Measurements from ENCODE around the gene KLHL10. TPM values are rescaled to one million over a fixed set of nuclear protein-coding genes. Genes with fewer than 3 reads are reported as not detected.

KLHL10 gene
- total RNA-seq, result not detected
- total RNA-seq (2013), result not detected
- total RNA-seq, result 0 to 0.25 (median 0) reads per million in 29 experiments

- H3K27ac ChIP-seq (ENCODE audit: low read length), result no peak within 1 kb of the TSS
- ChIA-PET POLR2A (interaction anchor here (0.5 to 0.7 kb wide), 2 partner anchors 936 to 1332 kb away, joined by 4 to 5 read pairs; no protein-coding TSS in a partner anchor), CTCF (interaction anchor here in 1 of 2 donors (0.7 kb wide), 1 partner anchor 280 kb away, joined by 7 read pairs; no protein-coding TSS in a partner anchor)
- no peaks in the 10 kb centered on the region for H3K27me3 ChIP-seq (replicated peaks in 1 of 2; ENCODE audit: control insufficient read depth in 2 of 2, extremely low read depth in 1 of 2, insufficient read depth in 2 of 2, low read length in 1 of 2)
- no peak within 1 kb of the TSS for H3K4me3 ChIP-seq (ENCODE audit: control insufficient read depth in 1 of 2, extremely low read depth in 1 of 2, low read length in 1 of 2)
- 93% methylated on average over 6 of the region's 15 CpGs for WGBS (ENCODE audit: insufficient coverage)
- H3K36me3 ChIP-seq (ENCODE audit: control insufficient read depth in 2 of 2, extremely low read depth in 1 of 2, insufficient read depth in 1 of 2, low read length in 1 of 2), result no peaks in the 10 kb centered on the region
- DNase-seq (no peak), ATAC-seq (replicated peaks in 1 of 4) (no peak)
- Mint-ChIP-seq H3K36me3 (no peaks in the 10 kb centered on the region), H3K4me1 (peaks cover 11 to 21% (median 21%) of the 10 kb centered on the region in 3 donors), H3K27me3 (peaks cover 0 to 3% of the 10 kb centered on the region in 2 donors), H3K9me3 (no peaks in the 10 kb centered on the region), H3K27ac (peak within 1 kb of the TSS in 1 of 2 donors; percentile 82), H3K4me3 (peak within 1 kb of the TSS; percentile 75 to 83 (median 81))
- H3K9me3 ChIP-seq, result no peaks in the 10 kb centered on the region
- H3K4me1 ChIP-seq (ENCODE audit: control insufficient read depth in 1 of 2, extremely low read depth in 1 of 2, insufficient read depth in 2 of 2, low read length in 2 of 2), result peaks cover 3 to 16% of the 10 kb centered on the region in 2 experiments
Measured at GRCh38 chr17:41837761-41838538, at the start of gene KLHL10. Gene KLHL10 (plus strand): TSS chr17:41837825. CDS start chr17:41837933, 108 bp downstream.

DNA sequence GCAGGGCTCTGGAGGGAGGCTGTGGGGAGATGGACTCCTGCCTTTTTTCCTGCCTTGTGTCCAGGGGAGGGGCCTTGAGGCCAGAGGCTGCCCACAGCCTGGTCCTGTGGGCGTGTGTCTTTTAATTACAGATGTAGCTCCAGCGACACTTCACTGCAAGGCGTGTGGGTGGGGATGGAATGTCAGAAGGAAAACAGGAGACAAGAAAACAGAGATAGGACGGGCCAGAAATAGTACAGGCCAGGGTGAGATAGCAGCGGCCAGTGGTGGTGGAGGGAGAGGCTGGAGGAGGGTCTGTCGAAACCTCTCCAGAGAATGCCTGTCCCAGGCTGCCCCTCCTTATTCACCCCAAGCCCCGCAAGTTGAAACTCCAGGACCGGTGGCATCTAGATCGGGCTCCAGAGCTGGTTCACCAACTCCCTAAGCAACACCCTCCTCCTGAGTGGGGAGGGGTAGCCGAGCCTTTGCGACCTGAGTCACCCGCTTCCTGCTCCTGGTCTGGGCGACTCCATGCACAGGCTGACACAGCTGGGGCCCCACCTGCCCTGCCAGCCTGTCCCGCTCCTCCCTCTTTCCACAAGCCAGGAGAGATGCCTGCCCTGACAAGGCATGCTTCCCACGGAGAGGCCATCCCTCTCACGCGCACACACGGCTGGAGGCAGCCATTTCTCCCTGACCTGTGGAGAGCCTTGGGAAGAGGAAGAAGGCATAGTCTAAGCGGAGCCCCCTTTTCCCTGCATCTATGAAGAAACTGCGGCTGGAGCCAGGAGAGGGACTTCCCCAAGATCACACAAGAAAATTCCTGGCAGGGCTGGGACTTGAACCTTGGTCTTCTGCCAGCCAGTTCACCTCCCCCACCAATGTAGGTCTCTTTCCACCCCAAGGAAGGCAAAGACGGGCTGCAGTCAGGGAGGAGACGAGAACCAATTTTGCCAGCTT, 44.5 kb upstream of the KLHL10 start:
- H3K9me3 ChIP-seq, result no peaks in the 10 kb centered on the region
- Mint-ChIP-seq H3K27me3 (peaks cover 0 to 3% of the 10 kb centered on the region in 2 donors), H3K36me3 (no peaks in the 10 kb centered on the region), H3K4me1 (peaks cover 7 to 13% (median 13%) of the 10 kb centered on the region in 3 donors), H3K9me3 (no peaks in the 10 kb centered on the region), H3K27ac (no peak overlapping the region), H3K4me3 (no peak overlapping the region)
- no peak overlapping the region for H3K27ac ChIP-seq (ENCODE audit: low read length)
- ChIA-PET CTCF (no interaction called here), POLR2A (no interaction called here)
- peaks cover 0 to 17% of the 10 kb centered on the region in 2 experiments for H3K27me3 ChIP-seq (replicated peaks in 1 of 2; ENCODE audit: control insufficient read depth in 2 of 2, extremely low read depth in 1 of 2, insufficient read depth in 2 of 2, low read length in 1 of 2)
- no peak for DNase-seq
- H3K36me3 ChIP-seq (ENCODE audit: control insufficient read depth in 2 of 2, extremely low read depth in 1 of 2, insufficient read depth in 1 of 2, low read length in 1 of 2), result no peaks in the 10 kb centered on the region
- H3K4me1 ChIP-seq (ENCODE audit: control insufficient read depth in 1 of 2, extremely low read depth in 1 of 2, insufficient read depth in 2 of 2, low read length in 2 of 2), result peaks cover 2 to 9% of the 10 kb centered on the region in 2 experiments
- 47% methylated on average over 6 of the region's 22 CpGs for WGBS (ENCODE audit: insufficient coverage)
- ATAC-seq (replicated peaks in 1 of 4), result no peak
- H3K4me3 ChIP-seq (ENCODE audit: control insufficient read depth in 1 of 2, extremely low read depth in 1 of 2, low read length in 1 of 2), result no peak overlapping the region

DNA sequence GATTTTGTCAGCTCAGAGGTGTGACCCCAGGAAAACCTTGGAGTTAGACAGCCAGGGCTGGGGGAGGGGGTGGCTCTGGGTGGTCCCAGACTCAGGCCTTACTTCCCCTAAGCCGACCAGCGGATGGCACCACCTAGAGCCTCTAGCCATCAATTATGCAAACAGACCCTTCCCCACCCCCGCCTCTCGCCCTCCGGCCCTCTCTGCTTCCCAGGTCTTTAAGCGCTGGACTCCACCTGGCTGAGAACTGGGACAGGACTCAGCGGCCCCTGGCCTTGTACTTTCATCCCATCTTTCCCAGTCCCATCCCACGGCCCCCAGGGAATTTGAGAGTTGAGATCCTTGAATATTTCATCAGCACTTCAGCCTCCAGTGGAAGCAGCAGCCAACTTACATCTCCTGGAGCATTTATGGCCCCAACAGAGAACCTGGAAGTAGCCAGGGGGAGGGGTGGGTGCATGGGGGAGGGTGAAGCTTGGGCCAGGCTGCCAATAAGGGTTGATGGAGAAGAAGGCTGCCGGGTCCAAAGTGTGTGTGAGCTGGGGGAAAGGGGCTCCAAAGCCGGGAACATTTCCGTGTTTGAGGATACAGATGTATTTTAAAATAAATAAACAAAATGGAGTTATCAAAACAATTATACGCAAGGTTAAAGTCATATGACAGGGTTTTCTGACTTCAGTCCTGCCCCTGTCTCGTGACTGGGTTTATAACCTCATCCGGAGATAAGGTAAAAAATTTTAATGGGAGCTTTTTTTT, 43.7 kb upstream of the KLHL10 start:
- CTCF ChIA-PET, result no interaction called here
- 100% methylated on average over 1 of the region's 14 CpGs for WGBS (ENCODE audit: insufficient coverage)
- Histone ChIP-seq H3K4me3 (ENCODE audit: control insufficient read depth in 1 of 2, extremely low read depth in 1 of 2, low read length in 1 of 2) (no peak overlapping the region), H3K4me1 (ENCODE audit: control insufficient read depth in 1 of 2, extremely low read depth in 1 of 2, insufficient read depth in 2 of 2, low read length in 2 of 2) (peaks cover under 1 to 2% of the 10 kb centered on the region in 2 experiments), H3K36me3 (ENCODE audit: control insufficient read depth in 2 of 2, extremely low read depth in 1 of 2, insufficient read depth in 1 of 2, low read length in 1 of 2) (no peaks in the 10 kb centered on the region), H3K9me3 (no peaks in the 10 kb centered on the region), H3K27ac (ENCODE audit: low read length) (no peak overlapping the region), H3K27me3 (replicated peaks in 1 of 2; ENCODE audit: control insufficient read depth in 2 of 2, extremely low read depth in 1 of 2, insufficient read depth in 2 of 2, low read length in 1 of 2) (peaks cover 0 to 16% of the 10 kb centered on the region in 2 experiments)
- Mint-ChIP-seq H3K4me3 (no peak overlapping the region), H3K9me3 (no peaks in the 10 kb centered on the region), H3K36me3 (no peaks in the 10 kb centered on the region), H3K27me3 (peaks cover 0 to 3% of the 10 kb centered on the region in 2 donors), H3K4me1 (peaks cover 0 to 6% (median 5%) of the 10 kb centered on the region in 3 donors), H3K27ac (no peak overlapping the region)
- DNase-seq (no peak), ATAC-seq (replicated peaks in 1 of 4) (no peak)
- POLR2A ChIA-PET, result interaction anchor here (0.5 to 0.7 kb wide), 2 partner anchors 100 to 1008 kb away, joined by 3 read pairs; no protein-coding TSS in a partner anchor

DNA sequence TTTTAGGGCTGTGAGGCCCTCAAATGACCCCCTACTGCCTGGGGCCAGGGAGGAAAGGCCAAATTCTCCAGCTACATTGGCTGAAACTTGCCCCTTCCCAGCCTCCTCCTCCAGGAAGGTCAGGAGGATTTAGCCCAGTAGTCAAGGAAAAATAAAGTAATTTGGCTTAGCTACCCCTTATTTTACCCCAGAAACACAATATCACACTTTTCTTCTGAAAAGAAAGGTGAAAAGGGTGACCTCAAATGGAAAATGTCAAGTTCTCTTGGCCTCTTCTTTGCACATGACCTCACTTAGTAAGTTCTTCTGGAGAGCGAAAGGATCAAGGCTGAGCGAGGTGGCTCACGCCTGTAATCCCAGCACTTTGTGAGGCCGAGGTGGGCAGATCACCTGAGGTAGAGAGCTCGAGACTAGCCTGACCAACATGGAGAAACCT, 43.1 kb upstream of the KLHL10 start:
- DNase-seq (no peak), ATAC-seq (replicated peaks in 1 of 4) (no peak)
- no peak overlapping the region for H3K27ac Mint-ChIP-seq
- peaks cover 0 to 17% of the 10 kb centered on the region in 2 experiments for H3K27me3 ChIP-seq (replicated peaks in 1 of 2; ENCODE audit: control insufficient read depth in 2 of 2, extremely low read depth in 1 of 2, insufficient read depth in 2 of 2, low read length in 1 of 2)
- H3K4me3 Mint-ChIP-seq, result no peak overlapping the region
- H3K27me3 Mint-ChIP-seq, result peaks cover 0 to 3% of the 10 kb centered on the region in 2 donors
- CTCF ChIA-PET, result no interaction called here
- no peak overlapping the region for H3K27ac ChIP-seq (ENCODE audit: low read length)
- H3K9me3 Mint-ChIP-seq, result no peaks in the 10 kb centered on the region
- no peaks in the 10 kb centered on the region for H3K9me3 ChIP-seq
- WGBS (ENCODE audit: insufficient coverage), result 100% methylated on average over 1 of the region's 5 CpGs
- H3K36me3 Mint-ChIP-seq, result no peaks in the 10 kb centered on the region
- H3K4me3 ChIP-seq (ENCODE audit: control insufficient read depth in 1 of 2, extremely low read depth in 1 of 2, low read length in 1 of 2), result no peak overlapping the region
- POLR2A ChIA-PET, result interaction anchor here (0.5 to 0.7 kb wide), 2 partner anchors 101 to 1008 kb away, joined by 3 read pairs; no protein-coding TSS in a partner anchor
- H3K4me1 ChIP-seq (ENCODE audit: control insufficient read depth in 1 of 2, extremely low read depth in 1 of 2, insufficient read depth in 2 of 2, low read length in 2 of 2), result peaks cover 0 to 2% of the 10 kb centered on the region in 2 experiments
- peaks cover 0 to 5% (median 4%) of the 10 kb centered on the region in 3 donors for H3K4me1 Mint-ChIP-seq
- H3K36me3 ChIP-seq (ENCODE audit: control insufficient read depth in 2 of 2, extremely low read depth in 1 of 2, insufficient read depth in 1 of 2, low read length in 1 of 2), result no peaks in the 10 kb centered on the region

GRCh38 chr17:41796121-41796895, 41.3 kb upstream of the KLHL10 start:
- POLR2A ChIA-PET, result no interaction called here
- 100% methylated on average over 5 of the region's 10 CpGs for WGBS (ENCODE audit: insufficient coverage)
- Histone ChIP-seq H3K9me3 (no peaks in the 10 kb centered on the region), H3K27ac (ENCODE audit: low read length) (no peak overlapping the region), H3K36me3 (ENCODE audit: control insufficient read depth in 2 of 2, extremely low read depth in 1 of 2, insufficient read depth in 1 of 2, low read length in 1 of 2) (no peaks in the 10 kb centered on the region), H3K4me3 (ENCODE audit: control insufficient read depth in 1 of 2, extremely low read depth in 1 of 2, low read length in 1 of 2) (no peak overlapping the region), H3K4me1 (ENCODE audit: control insufficient read depth in 1 of 2, extremely low read depth in 1 of 2, insufficient read depth in 2 of 2, low read length in 2 of 2) (peaks cover 2 to 12% of the 10 kb centered on the region in 2 experiments), H3K27me3 (replicated peaks in 1 of 2; ENCODE audit: control insufficient read depth in 2 of 2, extremely low read depth in 1 of 2, insufficient read depth in 2 of 2, low read length in 1 of 2) (peaks cover 0 to 26% of the 10 kb centered on the region in 2 experiments)
- Mint-ChIP-seq H3K4me3 (no peak overlapping the region), H3K27ac (no peak overlapping the region), H3K9me3 (no peaks in the 10 kb centered on the region), H3K36me3 (no peaks in the 10 kb centered on the region), H3K4me1 (peaks cover 0 to under 1% (median 0%) of the 10 kb centered on the region in 3 donors), H3K27me3 (peaks cover 0 to 3% of the 10 kb centered on the region in 2 donors)
- ATAC-seq (replicated peaks in 1 of 4), result peak in 1 of 4 experiments; percentile 24
- no peak for DNase-seq
- CTCF ChIA-PET, result no interaction called here
